Stimulated activated naive CD8-positive, alpha-beta T cell treated with anti-CD3 and anti-CD28 coated beads, Interleukin-15, Interleukin-2, amounts not matched to agents 100 ng/mL and 50 ng/mL, for 24 hours (primary cell): ENCODE measurements around the gene VSIG10L.

ENCODE experiments used
- H3K27ac Mint-ChIP-seq: one replicate; pipeline ENCODE4 v1.8.0; 2021; ENCODE audit warnings: mild to moderate bottlenecking, mixed read lengths
- H3K27me3 Mint-ChIP-seq: one replicate; pipeline ENCODE4 v1.8.0; 2021; ENCODE audit warnings: mixed read lengths
- H3K36me3 Mint-ChIP-seq: one replicate; pipeline ENCODE4 v1.8.0; 2021; ENCODE audit warnings: low read depth, mixed read lengths
- H3K4me1 Mint-ChIP-seq: one replicate; pipeline ENCODE4 v1.8.0; 2021; ENCODE audit warnings: low read depth, mixed read lengths
- H3K4me3 Mint-ChIP-seq: one replicate; pipeline ENCODE4 v1.8.0; 2021; ENCODE audit warnings: mild to moderate bottlenecking, mixed read lengths
- H3K9me3 Mint-ChIP-seq: one replicate; pipeline ENCODE4 v1.8.0; 2021; ENCODE audit warnings: mixed read lengths

Gene VSIG10L

DNA sequence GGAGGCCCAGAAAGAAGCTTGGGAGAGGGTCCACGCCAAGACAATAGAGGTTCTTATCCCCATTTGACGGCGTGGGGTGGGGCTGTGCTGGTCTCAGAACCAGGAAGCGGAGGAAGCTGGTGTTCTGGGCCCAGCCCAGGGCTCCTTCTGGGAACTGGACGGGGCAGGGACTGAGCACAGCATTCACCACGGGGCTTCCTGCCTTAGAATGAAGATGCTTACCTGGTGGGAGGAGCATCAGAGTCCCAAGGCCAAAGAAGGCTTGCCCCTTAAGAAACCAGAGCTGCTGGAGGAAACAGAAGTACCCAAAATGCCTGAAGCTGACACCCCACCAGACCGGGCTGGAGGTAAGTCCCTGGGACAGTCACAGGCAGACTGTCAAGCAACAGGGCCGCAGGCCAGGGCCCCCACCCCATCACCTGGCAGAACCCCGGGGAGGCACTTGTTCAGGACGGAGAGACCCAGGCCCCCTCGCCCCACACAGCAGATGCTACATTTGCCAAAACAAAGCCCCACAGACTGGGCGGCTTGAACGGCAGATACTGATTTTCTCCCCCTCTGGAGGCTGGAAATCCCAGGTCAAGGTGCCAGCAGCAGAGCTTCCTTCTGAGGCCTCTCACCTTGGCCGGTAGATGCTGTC lies 48.2 kb downstream of the VSIG10L start:
- no peak overlapping the region for H3K4me3 Mint-ChIP-seq
- no peaks in the 10 kb centered on the region for H3K36me3 Mint-ChIP-seq

DNA sequence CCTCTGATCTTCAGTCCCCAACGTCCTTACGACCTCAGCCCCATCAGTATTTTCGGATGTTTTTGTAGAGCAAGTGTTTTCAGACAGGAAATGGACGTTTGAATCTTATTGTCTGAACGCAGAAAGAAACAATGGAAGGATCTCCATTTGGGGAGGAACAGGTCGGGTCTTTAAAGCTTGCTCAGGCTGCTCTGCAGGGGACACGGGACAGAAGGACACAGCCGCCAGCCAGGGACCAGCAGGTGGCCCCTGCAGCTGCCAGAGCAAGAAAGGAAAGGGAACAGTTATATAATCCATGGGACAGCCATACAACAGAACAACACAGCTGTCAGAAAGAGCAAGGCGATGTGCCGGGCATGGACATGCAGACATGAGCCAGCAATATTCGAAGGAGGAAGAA lies 49.0 kb downstream of the VSIG10L start:
- Mint-ChIP-seq H3K9me3 (no peaks in the 10 kb centered on the region), H3K27ac (no peak overlapping the region), H3K4me3 (no peak overlapping the region), H3K27me3 (peaks cover 9% of the 10 kb centered on the region), H3K4me1 (no peaks in the 10 kb centered on the region), H3K36me3 (no peaks in the 10 kb centered on the region)

More for the DNA sequence above, 48.2 kb downstream of the VSIG10L start:
- Mint-ChIP-seq H3K4me1 (no peaks in the 10 kb centered on the region), H3K9me3 (no peaks in the 10 kb centered on the region), H3K27me3 (peaks cover 9% of the 10 kb centered on the region), H3K27ac (no peak overlapping the region)

GRCh38 chr19:51289635-51290034 lies 52.3 kb downstream of the VSIG10L start:
- Mint-ChIP-seq H3K9me3 (no peaks in the 10 kb centered on the region), H3K4me3 (no peak overlapping the region), H3K4me1 (no peaks in the 10 kb centered on the region), H3K27me3 (peaks cover 9% of the 10 kb centered on the region), H3K27ac (no peak overlapping the region), H3K36me3 (no peaks in the 10 kb centered on the region)

- H3K4me3 Mint-ChIP-seq: no peak overlapping the region
- peaks cover 15% of the 10 kb centered on the region for H3K27me3 Mint-ChIP-seq
- H3K4me1 Mint-ChIP-seq: no peaks in the 10 kb centered on the region
- H3K27ac Mint-ChIP-seq: no peak overlapping the region
- H3K9me3 Mint-ChIP-seq: no peaks in the 10 kb centered on the region
- no peaks in the 10 kb centered on the region for H3K36me3 Mint-ChIP-seq
Observed at GRCh38 chr19:51285682-51286081, 56.3 kb downstream of the VSIG10L start.

DNA sequence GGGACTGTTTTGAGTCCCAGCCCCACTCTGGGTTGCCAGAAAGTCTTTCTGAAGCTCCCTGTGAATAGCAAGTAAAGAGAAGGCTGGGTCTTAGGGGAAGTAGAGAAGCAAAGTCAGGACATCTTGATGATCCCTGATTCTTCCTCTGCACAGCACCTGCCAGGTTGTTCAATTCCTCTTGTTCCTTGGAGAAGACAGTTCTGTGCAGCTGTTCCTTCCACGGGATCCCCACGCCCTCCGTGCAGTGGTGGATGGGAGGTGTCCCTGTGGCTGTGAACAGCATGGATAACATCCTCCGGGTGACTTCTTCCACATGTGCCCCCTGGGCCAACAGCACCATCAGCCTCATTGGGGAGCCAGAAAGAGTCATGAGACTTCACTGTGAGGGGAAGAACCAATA lies 59.6 kb downstream of the VSIG10L start:
- H3K4me3 Mint-ChIP-seq: no peak overlapping the region
- peaks cover 31% of the 10 kb centered on the region for H3K27me3 Mint-ChIP-seq
- no peak overlapping the region for H3K27ac Mint-ChIP-seq
- no peaks in the 10 kb centered on the region for H3K36me3 Mint-ChIP-seq
- H3K4me1 Mint-ChIP-seq: no peaks in the 10 kb centered on the region
- H3K9me3 Mint-ChIP-seq: peaks cover 4% of the 10 kb centered on the region
